ENCODE results near the gene APOL4.
"Not testable (repeated sequence)": the region's sequence is repeated elsewhere in the genome, so short reads cannot be mapped to it uniquely, and the experiment has no call there.

Gene APOL4

GRCh38 chr22:36155702-36156101 lies 45.9 kb downstream of the APOL4 start:
- DNase-seq (ENCODE audit: low read depth, low spot score) = no peak

GRCh38 chr22:36154423-36154945 lies 47.1 kb downstream of the APOL4 start:
- no peak for DNase-seq (ENCODE audit: low read depth, low spot score)

- no peak for DNase-seq (ENCODE audit: low read depth, low spot score)
Observed at GRCh38 chr22:36153501-36154422, 47.8 kb downstream of the APOL4 start.

GRCh38 chr22:36152821-36153220 lies 48.8 kb downstream of the APOL4 start:
- not testable (repeated sequence) for DNase-seq (ENCODE audit: low read depth, low spot score)

- DNase-seq (ENCODE audit: low read depth, low spot score) = no peak
Observed at GRCh38 chr22:36152088-36152487, 49.5 kb downstream of the APOL4 start.

GRCh38 chr22:36151006-36151595 lies 50.5 kb downstream of the APOL4 start:
- DNase-seq (ENCODE audit: low read depth, low spot score) = no peak

- no peak for DNase-seq (ENCODE audit: low read depth, low spot score)
Observed at GRCh38 chr22:36149441-36149840, 52.2 kb downstream of the APOL4 start.

- DNase-seq (ENCODE audit: low read depth, low spot score) = no peak
Observed at GRCh38 chr22:36148411-36148810, 53.2 kb downstream of the APOL4 start.

- no peak for DNase-seq (ENCODE audit: low read depth, low spot score)
Observed at GRCh38 chr22:36147196-36147791, 54.3 kb downstream of the APOL4 start.

- DNase-seq (ENCODE audit: low read depth, low spot score) = peak; percentile 13
Observed at GRCh38 chr22:36145881-36146280, 55.7 kb downstream of the APOL4 start.

- DNase-seq (ENCODE audit: low read depth, low spot score) = peak; percentile 83
Observed at GRCh38 chr22:36144886-36145541, 56.6 kb downstream of the APOL4 start.

GRCh38 chr22:36143956-36144355 lies 57.7 kb downstream of the APOL4 start:
- no peak for DNase-seq (ENCODE audit: low read depth, low spot score)

GRCh38 chr22:36143066-36143815 lies 58.4 kb downstream of the APOL4 start:
- no peak for DNase-seq (ENCODE audit: low read depth, low spot score)

GRCh38 chr22:36141481-36141880 lies 60.1 kb downstream of the APOL4 start:
- no peak for DNase-seq (ENCODE audit: low read depth, low spot score)
